ENCODE measurements around the gene TTC28.

Gene TTC28

GRCh38 chr22:28410050-28410816 lies 269.4 kb downstream of the TTC28 start:
- no peak for DNase-seq (ENCODE audit: low read depth, low spot score)

DNA sequence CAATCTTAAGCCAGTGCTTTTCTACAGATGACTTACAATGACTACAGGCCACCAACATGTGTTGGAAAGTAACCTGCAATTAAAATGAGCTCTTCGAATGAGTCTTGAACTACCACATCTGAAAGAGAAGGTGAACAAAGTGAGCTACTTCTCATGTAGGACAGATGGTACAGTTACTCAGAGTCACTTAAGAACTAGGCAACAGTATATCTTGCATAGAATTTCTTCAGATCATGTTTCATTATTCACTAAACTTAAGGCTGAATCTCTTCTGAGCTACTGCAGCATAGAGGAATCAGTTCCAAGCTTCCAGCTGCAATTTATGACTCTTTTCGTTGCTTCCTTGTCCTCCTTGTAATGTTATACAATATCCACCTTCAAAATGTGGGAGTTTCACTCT lies 270.9 kb downstream of the TTC28 start:
- no peak for DNase-seq (ENCODE audit: low read depth, low spot score)

GRCh38 chr22:28407645-28408044 lies 272.0 kb downstream of the TTC28 start:
- DNase-seq (ENCODE audit: low read depth, low spot score): no peak

GRCh38 chr22:28406246-28406645 lies 273.4 kb downstream of the TTC28 start:
- DNase-seq (ENCODE audit: low read depth, low spot score): no peak

DNA sequence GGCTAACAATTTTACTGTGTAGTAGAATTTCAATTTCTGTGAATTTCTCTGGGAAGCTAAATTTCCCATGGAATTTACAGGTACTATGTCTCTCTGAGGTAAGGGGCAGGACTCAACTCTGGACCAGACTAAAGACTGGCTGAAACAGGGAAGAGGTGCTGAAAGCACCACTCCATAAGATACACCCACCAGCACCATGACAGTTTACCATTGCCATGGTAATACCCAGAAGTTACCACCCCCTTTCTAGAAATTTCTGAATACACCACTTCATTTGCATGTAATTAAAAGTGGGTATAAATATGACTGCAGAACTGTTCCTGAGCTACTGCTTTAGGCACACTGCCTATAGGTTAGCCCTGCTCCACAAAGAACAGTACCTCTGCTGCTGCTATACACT lies 274.1 kb downstream of the TTC28 start:
- no peak for DNase-seq (ENCODE audit: low read depth, low spot score)

- DNase-seq (ENCODE audit: low read depth, low spot score): no peak
Observed at GRCh38 chr22:28402539-28402938, 277.1 kb downstream of the TTC28 start.

DNA sequence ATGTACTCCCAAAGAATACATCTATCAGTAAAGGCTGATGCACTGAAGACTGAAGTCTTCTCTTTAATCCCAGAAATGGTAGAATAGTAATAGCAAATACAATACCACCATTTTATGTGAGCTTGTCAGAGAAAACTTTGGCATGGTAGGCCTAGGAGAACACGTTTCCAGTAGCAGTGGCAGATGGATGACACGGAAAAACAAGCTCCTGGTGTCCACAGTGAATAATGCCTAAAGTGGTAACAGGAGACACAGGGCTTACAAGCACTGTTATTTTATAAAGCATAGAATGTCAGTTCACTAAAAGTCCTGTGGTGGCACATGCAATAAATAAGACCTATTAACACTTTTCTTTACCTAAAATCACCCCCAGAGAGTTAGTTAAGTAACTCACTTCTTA lies 277.6 kb downstream of the TTC28 start:
- no peak for DNase-seq (ENCODE audit: low read depth, low spot score)

GRCh38 chr22:28398981-28399380 lies 280.7 kb downstream of the TTC28 start:
- DNase-seq (ENCODE audit: low read depth, low spot score): no peak

- DNase-seq (ENCODE audit: low read depth, low spot score): no peak
Observed at GRCh38 chr22:28398355-28398754, 281.3 kb downstream of the TTC28 start.

DNA sequence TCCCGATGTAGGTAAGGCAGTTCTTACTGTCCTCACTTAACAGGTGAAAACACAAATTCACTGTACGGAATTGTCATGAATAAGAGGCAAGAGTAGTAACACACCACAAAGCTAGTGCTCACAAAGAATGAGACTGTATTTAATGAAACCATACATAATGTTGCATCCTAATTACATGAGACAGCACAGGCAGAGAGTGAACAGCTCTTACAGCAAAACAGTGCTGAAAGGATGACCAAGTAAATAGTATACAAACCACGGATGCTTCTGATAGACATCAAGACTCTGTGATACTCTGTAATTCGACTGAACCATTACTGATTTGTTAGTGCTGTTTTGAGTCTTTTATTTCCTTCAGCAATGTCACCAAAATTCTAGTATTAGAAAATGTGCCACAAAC lies 282.3 kb downstream of the TTC28 start:
- no peak for DNase-seq (ENCODE audit: low read depth, low spot score)

GRCh38 chr22:28395920-28396753 lies 283.5 kb downstream of the TTC28 start:
- DNase-seq (ENCODE audit: low read depth, low spot score): no peak

DNA sequence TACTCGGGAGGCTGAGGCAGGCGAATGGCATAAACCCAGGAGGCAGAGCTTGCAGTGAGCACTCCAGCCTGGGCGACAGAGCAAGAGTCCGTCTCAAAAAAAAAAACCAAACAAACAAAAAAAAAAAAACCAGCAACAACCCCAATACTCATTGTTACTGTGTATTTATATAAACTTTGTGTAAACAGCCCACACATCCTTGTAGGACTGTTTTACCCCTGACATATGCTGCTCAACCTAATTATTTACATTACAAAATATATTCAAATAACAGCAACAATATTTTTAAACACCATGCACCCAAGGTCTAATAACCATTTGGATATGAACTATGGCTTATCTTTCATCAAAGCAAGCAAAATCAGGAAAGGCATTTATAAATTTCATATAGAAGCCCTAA lies 284.1 kb downstream of the TTC28 start:
- no peak for DNase-seq (ENCODE audit: low read depth, low spot score)

DNA sequence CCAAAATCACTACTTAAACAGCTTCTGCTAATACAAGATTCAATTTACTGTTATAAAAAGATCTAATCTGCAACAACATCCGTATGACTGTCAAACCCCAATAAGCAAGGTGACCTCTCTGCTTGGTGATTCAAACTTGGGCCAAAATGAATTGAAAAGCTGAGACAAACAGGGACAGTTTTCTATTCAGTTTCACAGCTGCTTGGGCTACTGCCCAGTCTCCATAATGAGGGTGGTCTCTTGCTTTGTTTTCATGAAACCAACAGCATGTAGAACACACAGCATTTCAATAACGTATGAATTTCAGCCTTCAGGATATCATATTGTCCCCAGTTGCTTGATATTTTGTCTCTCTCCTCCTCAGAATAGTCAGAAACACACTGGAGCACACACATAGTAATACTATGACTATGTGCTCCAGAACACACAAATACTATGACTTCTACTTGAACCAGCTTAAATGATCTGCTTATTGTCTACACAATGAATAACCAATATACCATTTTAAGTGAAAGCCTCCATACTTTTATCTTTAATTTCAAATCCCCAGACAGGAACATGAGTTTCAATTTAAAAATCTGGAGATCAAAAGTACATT lies 285.0 kb downstream of the TTC28 start:
- DNase-seq (ENCODE audit: low read depth, low spot score): no peak

DNA sequence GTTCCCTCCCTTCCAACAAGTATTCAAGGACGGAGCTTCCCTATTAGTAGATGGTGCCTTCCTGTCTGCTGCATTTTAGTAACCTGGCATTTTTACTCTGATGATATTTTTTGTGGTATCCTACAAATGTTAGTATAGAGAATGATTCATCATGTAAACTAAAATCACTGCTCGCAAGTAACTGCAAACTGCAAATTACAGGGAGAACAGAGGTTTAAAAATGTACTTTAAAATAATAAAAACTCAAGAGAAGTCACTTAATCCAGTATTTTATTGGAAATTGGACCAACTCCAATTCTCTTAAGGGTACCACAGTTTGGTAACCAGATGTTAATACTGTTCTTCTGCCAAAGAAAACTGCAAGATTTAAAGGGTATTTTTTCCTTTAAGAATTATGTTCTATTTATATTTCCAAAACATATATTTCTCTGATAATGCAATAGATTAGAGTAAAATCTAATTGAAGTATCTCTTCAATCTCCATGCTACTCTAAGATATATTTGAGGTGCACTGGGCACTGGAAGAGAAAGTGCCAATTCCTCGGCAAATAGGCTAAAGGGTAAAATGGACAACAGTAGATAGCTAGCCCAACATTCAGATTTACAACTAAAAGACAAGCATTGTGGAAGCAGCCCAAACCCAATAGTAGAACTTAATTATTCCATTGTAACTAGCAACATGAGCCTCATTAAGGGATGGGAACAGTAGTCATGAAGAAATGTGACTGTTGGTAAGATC lies 298.0 kb downstream of the TTC28 start:
- DNase-seq (ENCODE audit: low read depth, low spot score): peak; percentile 23

DNA sequence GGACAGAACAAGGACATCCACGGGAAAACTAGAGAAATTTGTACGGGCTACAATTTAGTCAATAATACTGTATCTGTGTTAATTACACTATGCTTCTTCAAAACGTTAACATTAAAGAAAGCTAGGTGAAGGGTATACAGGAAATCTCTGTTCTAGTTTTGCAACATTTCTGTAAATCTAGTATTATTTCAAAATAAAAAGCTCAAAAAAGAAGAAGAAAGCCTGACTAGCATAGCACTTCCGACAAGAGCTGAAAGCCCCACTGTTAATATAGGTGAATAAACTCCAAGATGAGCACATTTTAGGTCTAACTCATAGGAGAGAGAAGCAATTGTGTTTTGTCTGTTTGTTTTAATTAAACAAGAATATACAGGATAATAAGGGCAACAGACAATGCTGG lies 299.7 kb downstream of the TTC28 start:
- no peak for DNase-seq (ENCODE audit: low read depth, low spot score)

DNA sequence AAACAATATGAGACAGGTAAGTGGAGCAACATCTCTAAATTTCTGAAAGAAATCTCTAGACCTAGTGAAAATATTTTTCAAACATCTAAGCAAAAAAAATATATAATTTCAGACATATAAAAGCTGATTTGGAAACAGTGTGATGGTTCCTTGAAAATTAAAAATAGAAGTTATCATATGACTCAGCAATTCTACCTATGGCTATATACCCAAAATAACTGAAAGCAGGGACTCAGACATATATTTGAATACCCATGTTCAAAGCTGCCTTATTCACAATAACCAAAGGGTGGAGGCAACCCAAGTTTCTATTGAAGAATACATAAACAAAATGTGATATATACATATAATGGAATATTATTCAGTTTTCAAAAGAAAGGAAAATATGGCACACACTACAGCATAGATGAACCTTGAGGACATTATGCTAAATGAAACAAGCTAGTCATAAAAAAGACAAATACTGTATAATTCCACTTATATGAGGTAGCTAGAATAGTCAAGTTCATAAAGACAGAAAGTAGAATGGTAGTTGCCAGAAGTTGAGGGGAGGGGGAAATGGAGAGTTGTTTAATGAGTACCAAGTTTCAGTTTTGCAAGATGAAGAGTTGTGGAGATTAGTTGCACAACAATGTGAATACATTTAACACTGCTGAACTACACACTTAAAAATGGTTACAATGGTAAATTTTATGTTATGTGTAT lies 300.4 kb downstream of the TTC28 start:
- DNase-seq (ENCODE audit: low read depth, low spot score): no peak

GRCh38 chr22:28375761-28376534 lies 303.7 kb downstream of the TTC28 start:
- no peak for DNase-seq (ENCODE audit: low read depth, low spot score)

DNA sequence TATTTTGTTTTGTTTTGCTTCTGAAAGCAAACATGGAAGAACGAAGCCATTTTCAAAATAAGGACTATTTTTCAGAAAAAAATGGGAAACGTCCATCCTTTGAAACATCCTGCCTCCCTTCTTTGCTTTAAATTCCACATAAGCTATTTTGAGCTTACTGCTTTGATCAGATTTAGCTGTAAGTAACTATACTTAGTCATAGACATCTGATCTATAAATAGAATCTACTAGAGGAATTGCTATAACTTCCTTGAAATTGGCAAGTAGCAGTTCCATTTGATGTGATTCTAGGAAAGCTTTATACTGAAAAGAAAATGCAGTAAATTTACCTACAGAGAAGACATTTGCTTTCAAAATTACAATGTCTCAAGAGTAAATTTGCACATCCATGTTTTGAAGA lies 305.8 kb downstream of the TTC28 start:
- DNase-seq (ENCODE audit: low read depth, low spot score): no peak

- no peak for DNase-seq (ENCODE audit: low read depth, low spot score)
Observed at GRCh38 chr22:28369854-28370253, 309.8 kb downstream of the TTC28 start.

DNA sequence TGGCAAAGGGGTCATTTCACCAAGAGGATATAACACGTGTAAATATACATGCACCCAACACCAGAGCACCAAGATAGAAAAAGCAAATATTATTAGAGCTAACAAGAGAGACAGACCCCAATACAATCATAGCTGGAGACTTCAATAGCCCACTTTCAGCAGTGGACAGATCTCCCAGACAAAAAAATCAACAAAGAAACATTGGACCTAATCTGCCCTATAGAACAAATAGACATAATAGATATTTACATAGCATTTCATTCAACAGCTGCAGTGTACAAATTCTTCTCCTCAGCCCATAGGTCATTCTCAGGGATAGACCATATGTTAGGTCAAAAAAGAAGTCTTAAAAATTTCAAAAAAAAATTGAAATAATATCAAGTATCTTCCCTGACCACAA lies 312.8 kb downstream of the TTC28 start:
- DNase-seq (ENCODE audit: low read depth, low spot score): no peak

- DNase-seq (ENCODE audit: low read depth, low spot score): no peak
Observed at GRCh38 chr22:28365371-28365770, 314.3 kb downstream of the TTC28 start.
